Middle frontal gyrus (tissue), 1 donor: ENCODE results near the gene MAP3K19.
"Not testable (repeated sequence)": the region's sequence is repeated elsewhere in the genome, so short reads cannot be mapped to it uniquely, and the experiment has no call there.

Experiments
- DNase-seq: peaks from one replicate; pipeline ENCODE4 v3.0.0-alpha.2; 2015; ENCODE audit warnings: low spot score; ENCODE audit errors: extremely low spot score

MAP3K19 gene

GRCh38 chr2:135052042-135052876 is 5.0 kb upstream of the MAP3K19 start, which contains the start of gene RAB3GAP1:
Gene RAB3GAP1 (plus strand): TSS chr2:135052292. CDS start chr2:135052308, 16 bp downstream.
- peak; percentile 43 for DNase-seq

GRCh38 chr2:135050684-135051083 is 3.4 kb upstream of the MAP3K19 start:
- DNase-seq = no peak

GRCh38 chr2:135050132-135050531 is 2.9 kb upstream of the MAP3K19 start:
- DNase-seq = no peak

GRCh38 chr2:135048122-135048521 is 875 bp upstream of the MAP3K19 start:
- DNase-seq = no peak

- DNase-seq = no peak
Measured at GRCh38 chr2:135043345-135043744, 3.9 kb downstream of the MAP3K19 start.

GRCh38 chr2:135037831-135038230 is 9.4 kb downstream of the MAP3K19 start:
- DNase-seq = no peak

GRCh38 chr2:135033216-135033615 is 14.0 kb downstream of the MAP3K19 start:
- DNase-seq = not testable (repeated sequence)

GRCh38 chr2:135030826-135031225 is 16.4 kb downstream of the MAP3K19 start:
- DNase-seq = no peak

GRCh38 chr2:135029481-135030134 is 17.6 kb downstream of the MAP3K19 start:
- no peak for DNase-seq

- no peak for DNase-seq
Measured at GRCh38 chr2:135023886-135024485, 23.3 kb downstream of the MAP3K19 start.

- no peak for DNase-seq
Measured at GRCh38 chr2:135022952-135023880, 24.0 kb downstream of the MAP3K19 start.

GRCh38 chr2:135021618-135022017 is 25.6 kb downstream of the MAP3K19 start:
- no peak for DNase-seq

- DNase-seq = no peak
Measured at GRCh38 chr2:135011633-135012032, 35.6 kb downstream of the MAP3K19 start.

GRCh38 chr2:135010200-135010942 is 36.9 kb downstream of the MAP3K19 start:
- DNase-seq = no peak

- DNase-seq = no peak
Measured at GRCh38 chr2:135009339-135009738, 37.9 kb downstream of the MAP3K19 start.

- no peak for DNase-seq
Measured at GRCh38 chr2:135005753-135006152, 41.5 kb downstream of the MAP3K19 start.

- peak; percentile 48 for DNase-seq
Measured at GRCh38 chr2:135004005-135004746, 43.1 kb downstream of the MAP3K19 start.

GRCh38 chr2:135002836-135003235 is 44.4 kb downstream of the MAP3K19 start:
- DNase-seq = no peak

- no peak for DNase-seq
Measured at GRCh38 chr2:134999521-134999920, 47.7 kb downstream of the MAP3K19 start.
